ENCODE results near the gene NUBPL.

The NUBPL gene

GRCh38 chr14:31561155-31561846 lies at the start of gene NUBPL:
Gene NUBPL, plus strand, starts transcription at chr14:31561404. Its CDS starts 36 bp downstream, at chr14:31561440.
- POLR2A ChIA-PET, result no interaction called here
- TF ChIP-seq, protein P1, sequence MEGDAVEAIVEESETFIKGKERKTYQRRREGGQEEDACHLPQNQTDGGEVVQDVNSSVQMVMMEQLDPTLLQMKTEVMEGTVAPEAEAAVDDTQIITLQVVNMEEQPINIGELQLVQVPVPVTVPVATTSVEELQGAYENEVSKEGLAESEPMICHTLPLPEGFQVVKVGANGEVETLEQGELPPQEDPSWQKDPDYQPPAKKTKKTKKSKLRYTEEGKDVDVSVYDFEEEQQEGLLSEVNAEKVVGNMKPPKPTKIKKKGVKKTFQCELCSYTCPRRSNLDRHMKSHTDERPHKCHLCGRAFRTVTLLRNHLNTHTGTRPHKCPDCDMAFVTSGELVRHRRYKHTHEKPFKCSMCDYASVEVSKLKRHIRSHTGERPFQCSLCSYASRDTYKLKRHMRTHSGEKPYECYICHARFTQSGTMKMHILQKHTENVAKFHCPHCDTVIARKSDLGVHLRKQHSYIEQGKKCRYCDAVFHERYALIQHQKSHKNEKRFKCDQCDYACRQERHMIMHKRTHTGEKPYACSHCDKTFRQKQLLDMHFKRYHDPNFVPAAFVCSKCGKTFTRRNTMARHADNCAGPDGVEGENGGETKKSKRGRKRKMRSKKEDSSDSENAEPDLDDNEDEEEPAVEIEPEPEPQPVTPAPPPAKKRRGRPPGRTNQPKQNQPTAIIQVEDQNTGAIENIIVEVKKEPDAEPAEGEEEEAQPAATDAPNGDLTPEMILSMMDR (IDR thresholded peaks at IDR 0.05; ENCODE audit: insufficient read depth, low read length, missing control alignments), result no peak
- DNase-seq (ENCODE audit: low read depth, low spot score), result peak; percentile 65
- peak within 1 kb of the TSS; percentile 85 for H3K4me3 ChIP-seq (ENCODE audit: low read depth, low read length)
- CTCF ChIA-PET, result no interaction called here

DNA sequence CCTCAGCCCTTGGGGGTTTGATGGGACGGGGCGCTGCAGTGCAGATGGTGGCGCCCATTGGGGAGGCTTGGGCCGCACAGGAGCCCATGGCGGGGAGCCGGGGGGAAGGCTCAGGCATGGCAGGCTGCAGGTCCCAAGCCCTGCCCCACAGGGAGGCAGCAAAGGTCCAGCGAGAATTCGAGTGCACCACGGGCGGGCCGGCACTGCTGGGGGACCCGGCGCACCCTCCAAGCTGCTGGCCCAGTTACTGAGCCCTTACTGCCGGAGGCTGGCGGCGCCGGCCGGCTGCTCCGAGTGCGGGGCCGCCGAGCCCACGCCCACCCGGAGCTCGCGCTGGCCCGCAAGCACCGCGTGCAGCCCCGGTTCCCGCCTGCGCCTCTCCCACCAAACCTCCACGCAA lies 34.1 kb upstream of the NUBPL start:
- H3K4me3 ChIP-seq (ENCODE audit: low read depth, low read length), result no peak overlapping the region
- TF ChIP-seq, protein P1 (IDR thresholded peaks at IDR 0.05; ENCODE audit: insufficient read depth, low read length, missing control alignments), result no peak
- DNase-seq (ENCODE audit: low read depth, low spot score), result no peak
- ChIA-PET POLR2A (no interaction called here), CTCF (interaction anchor here (0.7 to 1.5 kb wide), 2 partner anchors 12 to 727 kb away, joined by 3 read pairs; no protein-coding TSS in a partner anchor)

- TF ChIP-seq, protein P1 (IDR thresholded peaks at IDR 0.05; ENCODE audit: insufficient read depth, low read length, missing control alignments), result no peak
- ChIA-PET POLR2A (no interaction called here), CTCF (interaction anchor here (1.5 kb wide), 1 partner anchor 17 kb away, joined by 4 read pairs; no protein-coding TSS in a partner anchor)
- no peak for DNase-seq (ENCODE audit: low read depth, low spot score)
- no peak overlapping the region for H3K4me3 ChIP-seq (ENCODE audit: low read depth, low read length)
Observed at GRCh38 chr14:31527546-31527945, 33.7 kb upstream of the NUBPL start.

DNA sequence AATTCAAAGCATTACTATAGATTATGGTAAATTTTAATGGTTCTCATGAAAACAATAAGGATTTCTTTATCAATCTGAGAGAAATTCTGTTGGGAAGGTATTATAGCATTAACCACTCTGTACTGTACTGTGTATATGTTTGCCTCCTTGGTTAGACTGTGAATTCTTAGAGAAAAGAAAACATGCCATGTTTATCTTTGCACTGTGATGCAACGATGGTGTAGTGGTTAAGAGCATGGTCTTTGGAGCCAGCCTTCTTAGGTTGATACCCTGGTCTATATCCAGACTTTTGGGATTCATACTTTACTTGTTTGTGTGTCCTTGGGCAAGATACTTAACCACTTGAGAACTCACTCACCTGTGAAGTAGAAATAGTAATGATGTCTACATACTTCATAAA lies 32.2 kb upstream of the NUBPL start:
- ChIA-PET CTCF (interaction anchor here (1.2 to 1.5 kb wide), 2 partner anchors 13 to 19 kb away, joined by 4 read pairs; no protein-coding TSS in a partner anchor), POLR2A (no interaction called here)
- no peak for DNase-seq (ENCODE audit: low read depth, low spot score)
- TF ChIP-seq, protein P1 (IDR thresholded peaks at IDR 0.05; ENCODE audit: insufficient read depth, low read length, missing control alignments), result no peak
- H3K4me3 ChIP-seq (ENCODE audit: low read depth, low read length), result no peak overlapping the region

DNA sequence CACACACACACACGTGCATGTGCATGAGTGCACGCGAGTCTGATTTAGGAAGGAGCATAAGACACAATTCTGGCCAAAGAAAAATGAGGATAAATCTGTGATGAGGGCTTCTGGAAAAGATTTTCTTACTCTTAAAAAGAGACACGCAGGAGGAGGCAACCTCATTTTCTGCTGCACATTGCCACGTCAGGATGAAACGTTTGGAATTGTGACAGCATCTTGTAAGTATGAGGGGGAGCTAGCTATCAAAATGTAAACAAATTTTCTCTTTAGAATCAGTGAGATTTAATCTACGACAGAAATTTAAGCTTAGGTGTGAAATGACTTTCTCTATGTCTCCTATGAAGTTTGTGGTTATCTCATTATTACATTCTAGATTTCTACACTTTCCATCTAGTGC lies 31.1 kb upstream of the NUBPL start:
- TF ChIP-seq, protein P1 (IDR thresholded peaks at IDR 0.05; ENCODE audit: insufficient read depth, low read length, missing control alignments), result no peak
- POLR2A ChIA-PET, result no interaction called here
- CTCF ChIA-PET, result interaction anchor here (1.2 kb wide), 1 partner anchor 12 kb away, joined by 4 read pairs; no protein-coding TSS in a partner anchor

GRCh38 chr14:31536201-31536960 lies 24.8 kb upstream of the NUBPL start:
- H3K4me3 ChIP-seq (ENCODE audit: low read depth, low read length), result no peak overlapping the region
- TF ChIP-seq, protein P1 (IDR thresholded peaks at IDR 0.05; ENCODE audit: insufficient read depth, low read length, missing control alignments), result no peak
- ChIA-PET POLR2A (no interaction called here), CTCF (no interaction called here)
- no peak for DNase-seq (ENCODE audit: low read depth, low spot score)

More for the DNA sequence above, 31.1 kb upstream of the NUBPL start:
- no peak for DNase-seq (ENCODE audit: low read depth, low spot score)
- no peak overlapping the region for H3K4me3 ChIP-seq (ENCODE audit: low read depth, low read length)

Measured in AG04449 (cell line).